ENCODE measurements around the gene GPR148. TPM values are rescaled to one million over a fixed set of nuclear protein-coding genes. Genes with fewer than 3 reads are reported as not detected.

The GPR148 gene
- total and polyA plus RNA-seq, 2 experiments from 2014 or later: not detected

- H3K4me3 ChIP-seq: peak overlapping the region; percentile 55
- H3K27ac ChIP-seq: peak overlapping the region; percentile 74
- WGBS (ENCODE audit: low lambda C conversion rate, missing lambda C conversion rate): 38% methylated on average over 20 of the region's 20 CpGs
- peak overlapping the region; percentile 87 for H3K4me2 ChIP-seq
- H3K79me2 ChIP-seq: no peaks in the 10 kb centered on the region
- no peaks in the 10 kb centered on the region for H3K9me2 ChIP-seq (replicated peaks; ENCODE audit: insufficient read depth)
- TF ChIP-seq CTCF (IDR thresholded peaks at IDR 0.05; ENCODE audit: poor library complexity) (no peak), EZH2phosphoT487 (IDR thresholded peaks at IDR 0.05; ENCODE audit: low read depth, severe bottlenecking, unreplicated experiment) (no peak), EZH2 (IDR thresholded peaks at IDR 0.05; ENCODE audit: borderline replicate concordance) (no peak)
- no peaks in the 10 kb centered on the region for H3K27me3 ChIP-seq
- H4K20me1 ChIP-seq (ENCODE audit: insufficient read depth, poor library complexity, severe bottlenecking): no peaks in the 10 kb centered on the region
- peaks cover 10% of the 10 kb centered on the region for H3K4me1 ChIP-seq (ENCODE audit: insufficient read depth)
- H3K9me3 ChIP-seq (ENCODE audit: low read depth): peaks cover 5% of the 10 kb centered on the region
- no peak for DNase-seq (ENCODE audit: low spot score)
- no peaks in the 10 kb centered on the region for H3K36me3 ChIP-seq (replicated peaks; ENCODE audit: insufficient read depth, low read depth)
- peak overlapping the region; percentile 90 for H2AFZ ChIP-seq
Measured at GRCh38 chr2:130726614-130727180, 2.2 kb upstream of the GPR148 start.

GRCh38 chr2:130727286-130727924 is 1.5 kb upstream of the GPR148 start:
- Histone ChIP-seq H3K36me3 (replicated peaks; ENCODE audit: insufficient read depth, low read depth) (no peaks in the 10 kb centered on the region), H3K4me3 (peak overlapping the region; percentile 55), H3K27ac (peak overlapping the region; percentile 75), H3K27me3 (no peaks in the 10 kb centered on the region), H2AFZ (peak overlapping the region; percentile 90), H3K4me1 (ENCODE audit: insufficient read depth) (peaks cover 10% of the 10 kb centered on the region), H3K79me2 (no peaks in the 10 kb centered on the region), H4K20me1 (ENCODE audit: insufficient read depth, poor library complexity, severe bottlenecking) (no peaks in the 10 kb centered on the region), H3K9me3 (ENCODE audit: low read depth) (peaks cover under 1% of the 10 kb centered on the region), H3K9me2 (replicated peaks; ENCODE audit: insufficient read depth) (no peaks in the 10 kb centered on the region), H3K4me2 (peak overlapping the region; percentile 87)
- WGBS (ENCODE audit: low lambda C conversion rate, missing lambda C conversion rate): 1% methylated on average over 43 of the region's 48 CpGs
- DNase-seq (ENCODE audit: low spot score): peak; percentile 93
- TF ChIP-seq EZH2phosphoT487 (IDR thresholded peaks at IDR 0.05; ENCODE audit: low read depth, severe bottlenecking, unreplicated experiment) (no peak), CTCF (IDR thresholded peaks at IDR 0.05; ENCODE audit: poor library complexity) (no peak), EZH2 (IDR thresholded peaks at IDR 0.05; ENCODE audit: borderline replicate concordance) (no peak)

GRCh38 chr2:130728007-130728454 is 839 bp upstream of the GPR148 start:
- TF ChIP-seq EZH2 (IDR thresholded peaks at IDR 0.05; ENCODE audit: borderline replicate concordance): no peak
- no peak for TF ChIP-seq EZH2phosphoT487 (IDR thresholded peaks at IDR 0.05; ENCODE audit: low read depth, severe bottlenecking, unreplicated experiment)
- TF ChIP-seq CTCF (IDR thresholded peaks at IDR 0.05; ENCODE audit: poor library complexity): no peak
- H3K36me3 ChIP-seq (replicated peaks; ENCODE audit: insufficient read depth, low read depth): no peaks in the 10 kb centered on the region
- peak overlapping the region; percentile 65 for H2AFZ ChIP-seq
- H4K20me1 ChIP-seq (ENCODE audit: insufficient read depth, poor library complexity, severe bottlenecking): no peaks in the 10 kb centered on the region
- H3K4me1 ChIP-seq (ENCODE audit: insufficient read depth): peaks cover 10% of the 10 kb centered on the region
- no peaks in the 10 kb centered on the region for H3K79me2 ChIP-seq
- DNase-seq (ENCODE audit: low spot score): peak; percentile 54
- peak overlapping the region; percentile 87 for H3K4me2 ChIP-seq
- no peaks in the 10 kb centered on the region for H3K9me3 ChIP-seq (ENCODE audit: low read depth)
- peak overlapping the region; percentile 75 for H3K27ac ChIP-seq
- no peak overlapping the region for H3K4me3 ChIP-seq
- 19% methylated on average over 12 of the region's 12 CpGs for WGBS (ENCODE audit: low lambda C conversion rate, missing lambda C conversion rate)
- no peaks in the 10 kb centered on the region for H3K9me2 ChIP-seq (replicated peaks; ENCODE audit: insufficient read depth)
- no peaks in the 10 kb centered on the region for H3K27me3 ChIP-seq

Data from hepatocyte (in vitro differentiated cells).